CD4-positive, alpha-beta memory T cell (primary cell): ENCODE measurements around the gene ZNF687. TPM values are rescaled to one million over a fixed set of nuclear protein-coding genes. Genes with fewer than 3 reads are reported as not detected.
A peak's percentile ranks its signal among the peaks of the same experiment; 100 is the strongest.

Source experiments
- CTCF ChIA-PET: fragments of 350-600 bp; sonication (Branson Sonifier 250); formaldehyde crosslinking; loops from one replicate; lab custom pipeline; 2021; ENCODE audit warnings: inconsistent platforms; ENCODE audit not compliant: partially characterized antibody; lab: Charles Lee
- POLR2A ChIA-PET: fragments of 350-600 bp; sonication (Branson Sonifier 250); formaldehyde crosslinking; loops from one replicate; lab custom pipeline; 2021; ENCODE audit not compliant: partially characterized antibody; lab: Charles Lee
- DNase-seq, 5 donors: peaks; one replicate each; pipeline versions ENCODE4 v3.0.0 to v3.0.0-alpha.2; 2020 to 2022; ENCODE audit warnings: mixed read lengths in 1 of 5
- H3K27ac ChIP-seq: one replicate; pipeline ENCODE4 v1.7.0; 2013; ENCODE audit warnings: low read depth, low read length
- H3K27me3 ChIP-seq: 2 replicates; pipeline ENCODE4 v1.7.0; 2013; ENCODE audit warnings: mild to moderate bottlenecking, low read length, moderate library complexity; ENCODE audit not compliant: insufficient read depth
- H3K36me3 ChIP-seq: 2 replicates; pipeline ENCODE4 v1.7.0; 2013; ENCODE audit warnings: mild to moderate bottlenecking, low read length, moderate library complexity; ENCODE audit not compliant: insufficient read depth
- H3K4me1 ChIP-seq: 2 replicates; pipeline ENCODE4 v1.7.0; 2013; ENCODE audit warnings: mild to moderate bottlenecking, low read length, moderate library complexity; ENCODE audit not compliant: insufficient read depth
- H3K4me3 ChIP-seq, 2 donors: one replicate each; pipeline ENCODE4 v1.7.0; 2013; ENCODE audit warnings: low read length in 2 of 2, mild to moderate bottlenecking in 1 of 2
- H3K9me3 ChIP-seq, 2 donors: one replicate each; pipeline ENCODE4 v1.7.0; 2013; ENCODE audit warnings: low read length in 2 of 2, control low read depth in 1 of 2; ENCODE audit not compliant: control insufficient read depth in 1 of 2
- H3K27ac Mint-ChIP-seq, 7 donors: one replicate each; pipeline ENCODE4 v1.8.0; 2020 to 2021; ENCODE audit warnings: mixed read lengths in 7 of 7, mild to moderate bottlenecking in 6 of 7, inconsistent platforms in 3 of 7, moderate library complexity in 3 of 7
- H3K27me3 Mint-ChIP-seq, 2 donors: one replicate each; pipeline ENCODE4 v1.8.0; 2020 to 2021; ENCODE audit warnings: mixed read lengths in 2 of 2
- H3K36me3 Mint-ChIP-seq, 2 donors: one replicate each; pipeline ENCODE4 v1.8.0; 2020 to 2021; ENCODE audit warnings: mixed read lengths in 2 of 2, inconsistent platforms in 1 of 2, mild to moderate bottlenecking in 1 of 2
- H3K4me1 Mint-ChIP-seq, 4 donors: one replicate each; pipeline ENCODE4 v1.8.0; 2020 to 2021; ENCODE audit warnings: mixed read lengths in 4 of 4, mild to moderate bottlenecking in 1 of 4
- H3K4me3 Mint-ChIP-seq, 8 donors: one replicate each; pipeline ENCODE4 v1.8.0; 2020 to 2021; ENCODE audit warnings: mixed read lengths in 8 of 8, mild to moderate bottlenecking in 7 of 8, moderate library complexity in 6 of 8, inconsistent platforms in 3 of 8
- H3K9me3 Mint-ChIP-seq, 8 donors: one replicate each; pipeline ENCODE4 v1.8.0; 2020 to 2021; ENCODE audit warnings: mixed read lengths in 8 of 8, mild to moderate bottlenecking in 5 of 8, inconsistent platforms in 3 of 8, moderate library complexity in 1 of 8
- intact Hi-C: fragments of 100-400 bp; cut with micrococcal nuclease; formaldehyde crosslinking; loops from one replicate; pipeline ENCODE4 v1.15.1; 2023
- polyA plus RNA-seq, 2 donors: library from polyadenylated mRNA; unstranded; fragments of 300-500 nt; fragmentation: Illumina TruSeq; gene quantifications; one replicate each; pipeline ENCODE4 v1.2.3, GENCODE V29; 2021
- total RNA-seq, 2 experiments: library from RNA; stranded (reverse); gene quantifications; one replicate each; pipeline ENCODE4 v1.2.3, GENCODE V29; 2021

Gene ZNF687
- total and polyA plus RNA-seq, 4 experiments from 2014 or later, result 0.36 to 39.3 (median 20.2) TPM

DNA sequence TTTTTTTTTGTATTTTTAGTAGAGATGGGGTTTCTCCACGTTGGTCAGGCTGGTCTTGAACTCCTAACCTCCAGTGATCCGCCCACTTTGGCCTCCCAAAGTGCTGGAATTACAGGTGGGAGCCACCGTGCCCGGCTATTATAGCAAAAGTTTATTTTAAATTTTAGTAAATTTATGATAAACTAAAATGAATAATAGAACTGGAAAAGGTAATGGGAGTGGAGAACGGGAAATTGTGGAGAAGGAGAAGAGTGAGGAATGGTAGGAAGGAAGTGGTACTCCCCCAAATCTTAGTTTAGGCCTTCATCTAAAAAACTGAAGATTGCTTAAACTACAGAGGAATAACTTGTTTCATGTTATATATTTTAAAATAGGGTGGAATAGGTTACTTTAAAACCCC is 52.7 kb downstream of the ZNF687 start:
- Histone ChIP-seq H3K27ac (no peak overlapping the region), H3K4me1 (no peaks in the 10 kb centered on the region), H3K27me3 (no peaks in the 10 kb centered on the region), H3K36me3 (no peaks in the 10 kb centered on the region), H3K4me3 (no peak overlapping the region), H3K9me3 (no peaks in the 10 kb centered on the region)
- Mint-ChIP-seq H3K27me3 (no peaks in the 10 kb centered on the region), H3K4me1 (peaks cover 0 to 7% (median 2%) of the 10 kb centered on the region in 4 donors), H3K4me3 (no peak overlapping the region), H3K9me3 (no peaks in the 10 kb centered on the region), H3K27ac (no peak overlapping the region), H3K36me3 (no peaks in the 10 kb centered on the region)
- DNase-seq, result no peak
- ChIA-PET CTCF (no interaction called here), POLR2A (no interaction called here)
- intact Hi-C loops, result no loop called here

DNA sequence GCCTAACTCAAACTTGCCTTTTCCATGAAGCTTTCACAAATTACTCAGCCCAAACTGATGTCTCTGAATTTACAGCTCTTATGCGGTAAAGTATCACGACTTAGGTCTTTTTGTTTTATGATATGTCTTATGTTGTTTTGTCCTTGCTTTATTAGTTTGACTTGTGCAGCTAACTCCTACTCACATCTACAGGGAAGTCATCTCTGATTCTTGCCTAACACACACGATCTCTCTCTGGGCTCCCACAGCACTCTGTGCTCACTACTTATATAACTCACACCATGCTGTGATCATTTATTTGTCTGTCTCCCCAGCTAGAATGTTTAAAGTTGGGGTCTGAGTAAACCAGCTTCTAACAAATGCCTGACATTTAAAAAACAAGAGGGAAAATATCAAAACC is 54.5 kb downstream of the ZNF687 start:
- peaks cover 2 to 4% of the 10 kb centered on the region in 2 donors for H3K36me3 Mint-ChIP-seq
- ChIA-PET POLR2A (interaction anchor here (0.9 to 1.2 kb wide), 3 partner anchors 8 to 11 kb away, joined by 3 to 6 read pairs (median 3); partner anchors contain the start of gene RFX5), CTCF (interaction anchor here (0.7 to 10.9 kb wide), 5 partner anchors 8 to 237 kb away, joined by 3 to 247 read pairs (median 6); no protein-coding TSS in a partner anchor)
- no peaks in the 10 kb centered on the region for H3K36me3 ChIP-seq
- no peak overlapping the region for H3K4me3 Mint-ChIP-seq
- no peak for DNase-seq
- H3K4me1 Mint-ChIP-seq, result peaks cover 6 to 13% (median 9%) of the 10 kb centered on the region in 4 donors
- no peaks in the 10 kb centered on the region for H3K27me3 ChIP-seq
- no peaks in the 10 kb centered on the region for H3K9me3 ChIP-seq
- H3K27ac Mint-ChIP-seq, result peak overlapping the region in 4 of 7 donors; percentile 4 to 68 (median 21)
- no peaks in the 10 kb centered on the region for H3K9me3 Mint-ChIP-seq
- no peak overlapping the region for H3K27ac ChIP-seq
- H3K4me1 ChIP-seq, result peaks cover 7% of the 10 kb centered on the region
- H3K4me3 ChIP-seq, result no peak overlapping the region
- intact Hi-C loops, result no loop called here
- H3K27me3 Mint-ChIP-seq, result no peaks in the 10 kb centered on the region

DNA sequence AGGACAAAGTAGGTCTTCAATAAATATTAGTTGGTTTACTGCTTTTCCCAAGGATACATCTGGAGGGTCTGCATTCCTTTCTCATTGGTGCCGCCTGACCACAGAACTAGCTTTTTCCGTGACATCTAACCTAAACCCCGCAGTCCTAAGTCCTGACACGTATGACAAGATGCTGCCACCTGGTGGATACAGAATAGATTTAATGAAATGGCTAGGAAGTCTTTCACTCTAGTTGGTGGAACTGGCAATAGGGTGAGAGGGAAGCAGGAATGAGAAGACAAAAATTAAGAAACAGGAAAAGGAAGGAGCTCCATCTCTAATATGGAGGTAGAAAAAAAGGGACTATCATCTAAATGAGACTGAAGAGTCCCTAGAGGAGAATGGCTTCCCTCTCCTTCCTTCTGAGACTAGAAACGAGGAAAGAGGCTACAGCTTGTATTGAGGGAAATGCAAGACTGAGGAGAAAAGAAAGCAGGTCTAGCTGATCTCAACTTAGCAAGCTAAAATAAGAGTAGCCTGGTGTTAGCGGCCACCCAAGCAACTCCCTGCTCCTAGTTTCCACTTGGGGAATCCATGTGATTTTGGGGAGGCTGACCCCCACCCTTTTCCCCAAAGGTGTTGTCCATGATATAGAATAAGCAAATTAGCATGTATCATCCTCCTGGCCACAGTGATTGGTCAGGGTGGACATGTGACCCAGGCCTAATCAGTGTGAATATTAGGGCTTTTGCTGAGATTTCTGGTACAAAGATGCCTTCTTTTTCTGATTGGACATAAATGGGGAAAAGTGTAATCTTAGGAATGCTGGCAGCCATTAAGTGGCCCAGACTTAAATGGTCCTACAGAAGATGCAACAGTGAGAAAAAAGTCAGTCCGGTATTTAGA is 59.0 kb downstream of the ZNF687 start:
- no peaks in the 10 kb centered on the region for H3K9me3 ChIP-seq
- no peaks in the 10 kb centered on the region for H3K9me3 Mint-ChIP-seq
- ChIA-PET POLR2A (interaction anchor here (0.9 to 3.6 kb wide), 9 partner anchors 14 to 242 kb away, joined by 3 to 32 read pairs (median 6); partner anchors contain the start of genes PI4KB, PSMB4 and ZNF687), CTCF (interaction anchor here (0.8 to 10.9 kb wide), 39 partner anchors 9 to 495 kb away, joined by 3 to 247 read pairs (median 4); partner anchors contain the start of genes PI4KB, PIP5K1A, PSMB4 and PSMD4)
- no peaks in the 10 kb centered on the region for H3K27me3 Mint-ChIP-seq
- peak overlapping the region in 2 of 8 donors; percentile 4 to 22 for H3K4me3 Mint-ChIP-seq
- intact Hi-C loops, result loop anchor here (1.0 to 10.0 kb wide), 3 partner anchors 40 to 266 kb away; partner anchors contain the start of gene GABPB2
- H3K4me1 ChIP-seq, result peaks cover 21% of the 10 kb centered on the region
- peak overlapping the region; percentile 31 for H3K27ac ChIP-seq
- H3K36me3 ChIP-seq, result peaks cover 26% of the 10 kb centered on the region
- peak overlapping the region; percentile 1 to 83 (median 52) for H3K27ac Mint-ChIP-seq
- DNase-seq, result peak; percentile 66 to 75 (median 69)
- H3K27me3 ChIP-seq, result no peaks in the 10 kb centered on the region
- peaks cover 17 to 29% (median 21%) of the 10 kb centered on the region in 4 donors for H3K4me1 Mint-ChIP-seq
- H3K4me3 ChIP-seq, result no peak overlapping the region
- H3K36me3 Mint-ChIP-seq, result peaks cover 25 to 36% of the 10 kb centered on the region in 2 donors

Other genes starting within 250 kb of the ZNF687 start
- gene BNIPL, start 245.7 kb upstream of the ZNF687 start, total RNA-seq, result 1 to 10 TPM; 4.6 to 8.3 TPM
- not detected for gene BNIPL, start 245.7 kb upstream of the ZNF687 start, polyA plus RNA-seq
- gene C1orf56, start 234.5 kb upstream of the ZNF687 start, total RNA-seq, result 1 to 10 TPM; 2.4 to 3.5 TPM
- 1 to 10 TPM; 1.4 to 3.6 TPM for gene C1orf56, start 234.5 kb upstream of the ZNF687 start, polyA plus RNA-seq
- 100 to 1,000 TPM; 478 to 483 TPM for gene CDC42SE1, start 222.7 kb upstream of the ZNF687 start, total RNA-seq
- gene CDC42SE1, start 222.7 kb upstream of the ZNF687 start, polyA plus RNA-seq, result 100 to 1,000 TPM in 1 of 2 donors, 10 to 100 TPM in 1; 66.2 to 100 TPM
- 1 to 10 TPM; 4.5 to 4.9 TPM for gene MLLT11, start 221.9 kb upstream of the ZNF687 start, total RNA-seq
- 1 to 10 TPM; 3.6 to 3.9 TPM for gene MLLT11, start 221.9 kb upstream of the ZNF687 start, polyA plus RNA-seq
- gene GABPB2, start 211.5 kb upstream of the ZNF687 start, total RNA-seq, result 10 to 100 TPM; 36.8 to 42.8 TPM
- gene GABPB2, start 211.5 kb upstream of the ZNF687 start, polyA plus RNA-seq, result 10 to 100 TPM in 1 of 2 donors, 1 to 10 TPM in 1; 4.9 to 14.2 TPM
- 1 to 10 TPM; 7.6 to 8.2 TPM for gene SEMA6C, start 135.7 kb upstream of the ZNF687 start, total RNA-seq
- gene SEMA6C, start 135.7 kb upstream of the ZNF687 start, polyA plus RNA-seq, result 1 to 10 TPM in 1 of 2 donors, under 1 TPM in 1; 0.54 to 2.1 TPM
- gene TNFAIP8L2, start 125.7 kb upstream of the ZNF687 start, total RNA-seq, result 10 to 100 TPM; 45.9 to 49.7 TPM
- gene TNFAIP8L2, start 125.7 kb upstream of the ZNF687 start, polyA plus RNA-seq, result 10 to 100 TPM; 10.8 to 42.3 TPM
- 1 to 10 TPM; 1.0 to 1.3 TPM for gene LYSMD1, start 116.4 kb upstream of the ZNF687 start, total RNA-seq
- gene LYSMD1, start 116.4 kb upstream of the ZNF687 start, polyA plus RNA-seq, result under 1 TPM in 1 of 2 donors, not detected in 1; 0.59 TPM
- gene SCNM1, start 116.2 kb upstream of the ZNF687 start, total RNA-seq, result 10 to 100 TPM; 57.4 to 61.4 TPM
- gene SCNM1, start 116.2 kb upstream of the ZNF687 start, polyA plus RNA-seq, result 10 to 100 TPM; 76.5 to 80.9 TPM
- gene TMOD4, start 106.3 kb upstream of the ZNF687 start, total RNA-seq, result 1 to 10 TPM; 6.4 TPM
- not detected for gene TMOD4, start 106.3 kb upstream of the ZNF687 start, polyA plus RNA-seq
- gene VPS72, start 92.1 kb upstream of the ZNF687 start, total RNA-seq, result 10 to 100 TPM; 68.1 to 68.4 TPM
- gene VPS72, start 92.1 kb upstream of the ZNF687 start, polyA plus RNA-seq, result 100 to 1,000 TPM in 1 of 2 donors, 10 to 100 TPM in 1; 80.6 to 102 TPM
- 10 to 100 TPM; 50.8 to 53.1 TPM for gene PIP5K1A, start 83.7 kb upstream of the ZNF687 start, total RNA-seq
- 10 to 100 TPM; 13.7 to 16.2 TPM for gene PIP5K1A, start 83.7 kb upstream of the ZNF687 start, polyA plus RNA-seq
- gene PSMD4, start 27.6 kb upstream of the ZNF687 start, total RNA-seq, result 100 to 1,000 TPM; 143 to 151 TPM
- gene PSMD4, start 27.6 kb upstream of the ZNF687 start, polyA plus RNA-seq, result 100 to 1,000 TPM; 242 to 380 TPM
- gene PI4KB, start 45.1 kb downstream of the ZNF687 start, total RNA-seq, result 10 to 100 TPM; 87.2 to 97.4 TPM
- gene PI4KB, start 45.1 kb downstream of the ZNF687 start, polyA plus RNA-seq, result 10 to 100 TPM; 56.6 to 68.8 TPM
- gene RFX5, start 65.0 kb downstream of the ZNF687 start, total RNA-seq, result 10 to 100 TPM; 56.3 to 64.3 TPM
- gene RFX5, start 65.0 kb downstream of the ZNF687 start, polyA plus RNA-seq, result 10 to 100 TPM; 32.1 to 33.6 TPM
- not detected for gene SELENBP1, start 90.4 kb downstream of the ZNF687 start, total RNA-seq
- gene SELENBP1, start 90.4 kb downstream of the ZNF687 start, polyA plus RNA-seq, result not detected
- gene PSMB4, start 117.3 kb downstream of the ZNF687 start, total RNA-seq, result 100 to 1,000 TPM; 189 to 202 TPM
- gene PSMB4, start 117.3 kb downstream of the ZNF687 start, polyA plus RNA-seq, result 10 to 100 TPM; 68.2 to 85.7 TPM
- 100 to 1,000 TPM; 125 to 130 TPM for gene POGZ, start 177.2 kb downstream of the ZNF687 start, total RNA-seq
- gene POGZ, start 177.2 kb downstream of the ZNF687 start, polyA plus RNA-seq, result 1 to 10 TPM in 1 of 2 donors, under 1 TPM in 1; 0.87 to 6.5 TPM
- 1 to 10 TPM in 1 of 2 experiments, under 1 TPM in 1; 0.81 to 1.4 TPM for gene CGN, start 229.1 kb downstream of the ZNF687 start, total RNA-seq
- 1 to 10 TPM in 1 of 2 donors, not detected in 1; 1.0 TPM for gene CGN, start 229.1 kb downstream of the ZNF687 start, polyA plus RNA-seq